GM21447 (cell line): Measurements from ENCODE around the gene ATAD5.
A peak's percentile ranks its signal among the peaks of the same experiment; 100 is the strongest.
"Not testable (repeated sequence)": the region's sequence is repeated elsewhere in the genome, so short reads cannot be mapped to it uniquely, and the experiment has no call there.

Experiments
- ATAC-seq: cut with Tn5 transposase; IDR thresholded peaks from one replicate; pipeline ENCODE4 v1.9.1; 2021; ENCODE audit not compliant: unreplicated experiment

Gene ATAD5

GRCh38 chr17:30821871-30822723 lies 9.7 kb upstream of the ATAD5 start:
- no peak for ATAC-seq

GRCh38 chr17:30822919-30823318 lies 8.8 kb upstream of the ATAD5 start:
- ATAC-seq: not testable (repeated sequence)

GRCh38 chr17:30823421-30823820 lies 8.3 kb upstream of the ATAD5 start:
- no peak for ATAC-seq

GRCh38 chr17:30824002-30824355 lies 7.8 kb upstream of the ATAD5 start:
- ATAC-seq: no peak

- ATAC-seq: peak; percentile 72
These were observed 7.2 kb upstream of the ATAD5 start, which contains the start of gene CRLF3 for GRCh38 chr17:30824356-30825145. TSS of gene CRLF3 (minus strand) at chr17:30824692. CDS start at chr17:30824651, 41 bp downstream.

- no peak for ATAC-seq
These were observed 4.7 kb upstream of the ATAD5 start for GRCh38 chr17:30827082-30827481.

GRCh38 chr17:30829022-30829421 lies 2.7 kb upstream of the ATAD5 start:
- ATAC-seq: no peak

GRCh38 chr17:30831257-30831656 lies 509 bp upstream of the ATAD5 start:
- no peak for ATAC-seq

- ATAC-seq: no peak
These were observed 815 bp downstream of the ATAD5 start for GRCh38 chr17:30832438-30833124.

GRCh38 chr17:30838202-30838807 lies 6.5 kb downstream of the ATAD5 start:
- ATAC-seq: no peak

GRCh38 chr17:30840771-30841170 lies 9.0 kb downstream of the ATAD5 start:
- ATAC-seq: no peak

- no peak for ATAC-seq
These were observed 16.3 kb downstream of the ATAD5 start for GRCh38 chr17:30848021-30848420.

- no peak for ATAC-seq
These were observed 22.4 kb downstream of the ATAD5 start for GRCh38 chr17:30854146-30854545.

- no peak for ATAC-seq
These were observed 26.9 kb downstream of the ATAD5 start for GRCh38 chr17:30858556-30859250.

- ATAC-seq: no peak
These were observed 32.9 kb downstream of the ATAD5 start for GRCh38 chr17:30864636-30865035.

GRCh38 chr17:30869005-30869404 lies 37.2 kb downstream of the ATAD5 start:
- ATAC-seq: no peak

- no peak for ATAC-seq
These were observed 54.4 kb downstream of the ATAD5 start for GRCh38 chr17:30886187-30886586.

- no peak for ATAC-seq
These were observed 62.5 kb downstream of the ATAD5 start for GRCh38 chr17:30894236-30894635.

- no peak for ATAC-seq
These were observed 65.5 kb downstream of the ATAD5 start for GRCh38 chr17:30897311-30897710.

GRCh38 chr17:30905742-30906100 lies 74.0 kb downstream of the ATAD5 start:
- peak; percentile 30 for ATAC-seq
